HepG2 (cell line): ENCODE data around the gene PLD1. TPM values are rescaled to one million over a fixed set of nuclear protein-coding genes. Genes with fewer than 3 reads are reported as not detected.

Experiments
- ATRX ChIP-seq: sonication (generic); formaldehyde crosslinking; IDR thresholded peaks from 2 replicates; pipeline ENCODE4 v1.4.0; 2020; ENCODE audit warnings: missing genetic modification reagents, borderline replicate concordance
- CERS6 ChIP-seq: sonication (generic); formaldehyde crosslinking; IDR thresholded peaks from 2 replicates; pipeline ENCODE4 v1.5.0; 2020; ENCODE audit warnings: missing genetic modification reagents
- DDIT3 ChIP-seq: sonication (generic); formaldehyde crosslinking; IDR thresholded peaks from 2 replicates; pipeline ENCODE4 v1.4.0; 2020; ENCODE audit warnings: mild to moderate bottlenecking, missing genetic modification reagents
- NR1H2 ChIP-seq: sonication (generic); formaldehyde crosslinking; IDR thresholded peaks from 2 replicates; pipeline ENCODE4 v1.8.1; 2022; ENCODE audit warnings: low read depth, missing genetic modification reagents, borderline replicate concordance
- SP4 ChIP-seq: sonication (generic); formaldehyde crosslinking; IDR thresholded peaks from 2 replicates; pipeline ENCODE4 v1.8.1; 2023; ENCODE audit warnings: mild to moderate bottlenecking, missing genetic modification reagents
- ZNF18 ChIP-seq: sonication (generic); formaldehyde crosslinking; IDR thresholded peaks from 2 replicates; pipeline ENCODE4 v1.8.0; 2022; ENCODE audit warnings: mild to moderate bottlenecking, missing genetic modification reagents; ENCODE audit not compliant: insufficient replicate concordance
- ZNF563 ChIP-seq: sonication (generic); formaldehyde crosslinking; IDR thresholded peaks from 2 replicates; pipeline ENCODE4 v1.8.0; 2022; ENCODE audit warnings: mild to moderate bottlenecking, moderate library complexity, missing genetic modification reagents
- ZNF781 ChIP-seq: sonication (generic); formaldehyde crosslinking; IDR thresholded peaks from 2 replicates; pipeline ENCODE4 v1.5.1; 2020; ENCODE audit warnings: borderline replicate concordance, mild to moderate bottlenecking, missing genetic modification reagents; ENCODE audit errors: not compliant biosample characterization
- polyA plus RNA-seq, 8 experiments: library from polyadenylated mRNA; depleted of rRNA in 3 of 8; stranded (reverse) in 7 of 8; unstranded in 1 of 8; fragments of >200 nt; fragmentation: Illumina TruSeq in 4 of 8; extraction: Trizol in 4 of 8; gene quantifications; 2 replicates each; pipeline versions ENCODE4 v1.2.1 to v1.2.3, GENCODE V29; 2011 to 2016; ENCODE audit warnings: low read depth in 4 of 8, missing spikeins in 1 of 8, mixed read lengths in 1 of 8; ENCODE audit not compliant: insufficient read depth in 1 of 8
- total RNA-seq, 5 experiments: library from RNA; depleted of rRNA; stranded (reverse); fragments of >200 nt; fragmentation: Illumina TruSeq; extraction: Trizol; gene quantifications; 2 replicates each; pipeline ENCODE4 v1.2.3, GENCODE V29; 2016; ENCODE audit warnings: low read depth in 1 of 5

Gene PLD1
- total and polyA plus RNA-seq, 2 of the 13 experiments (the other 11 are each of a cell fraction or from before 2014, with no cell fraction given): 27.1 to 59.4 TPM

GRCh38 chr3:171770689-171771620 is 39.3 kb downstream of the PLD1 start (continued):
- TF ChIP-seq CERS6 (no peak), DDIT3 (CRISPR knock-in tag) (no peak), SP4 (CRISPR knock-in tag) (no peak), NR1H2 (CRISPR knock-in tag) (no peak), ZNF563 (CRISPR knock-in tag) (no peak), ZNF781 (CRISPR knock-in tag) (no peak), ZNF18 (CRISPR knock-in tag) (no peak), ATRX (CRISPR knock-in tag) (no peak)
